Stimulated activated CD4-positive, alpha-beta T cell treated with anti-CD3 and anti-CD28 coated beads, TNF-alpha, amount 100 ng/mL, for 1 hour (primary cell): ENCODE data around the gene RBFOX1.

Experiments used
- DNase-seq, 3 donors: peaks; one replicate each; pipeline ENCODE4 v3.0.0-alpha.2; 2020; ENCODE audit warnings: low read depth in 3 of 3, low spot score in 1 of 3

The RBFOX1 gene

GRCh38 chr16:7334801-7335560 is 2.3 kb downstream of the RBFOX1 start:
- DNase-seq, result no peak

- no peak for DNase-seq
These were observed 3.5 kb downstream of the RBFOX1 start for GRCh38 chr16:7335991-7336634.

- DNase-seq, result no peak
These were observed 4.1 kb downstream of the RBFOX1 start for GRCh38 chr16:7336742-7337141.

- no peak for DNase-seq
These were observed 6.2 kb downstream of the RBFOX1 start for GRCh38 chr16:7338826-7339225.

- no peak for DNase-seq
These were observed 7.1 kb downstream of the RBFOX1 start for GRCh38 chr16:7339700-7340099.

- DNase-seq, result no peak
These were observed 8.3 kb downstream of the RBFOX1 start for GRCh38 chr16:7340938-7341337.

GRCh38 chr16:7342598-7342997 is 10.0 kb downstream of the RBFOX1 start:
- DNase-seq, result no peak

- DNase-seq, result no peak
These were observed 10.6 kb downstream of the RBFOX1 start for GRCh38 chr16:7343243-7343642.

GRCh38 chr16:7344830-7345780 is 12.5 kb downstream of the RBFOX1 start:
- no peak for DNase-seq

GRCh38 chr16:7350806-7351205 is 18.2 kb downstream of the RBFOX1 start:
- DNase-seq, result no peak

GRCh38 chr16:7351610-7352510 is 19.2 kb downstream of the RBFOX1 start:
- no peak for DNase-seq

- DNase-seq, result no peak
These were observed 23.1 kb downstream of the RBFOX1 start for GRCh38 chr16:7355758-7356157.

- no peak for DNase-seq
These were observed 28.9 kb downstream of the RBFOX1 start for GRCh38 chr16:7361416-7362129.

GRCh38 chr16:7362231-7362630 is 29.6 kb downstream of the RBFOX1 start:
- DNase-seq, result no peak

- no peak for DNase-seq
These were observed 31.1 kb downstream of the RBFOX1 start for GRCh38 chr16:7363422-7364417.

GRCh38 chr16:7366041-7366440 is 33.4 kb downstream of the RBFOX1 start:
- no peak for DNase-seq

GRCh38 chr16:7366993-7367880 is 34.6 kb downstream of the RBFOX1 start:
- DNase-seq, result no peak

- DNase-seq, result no peak
These were observed 36.6 kb downstream of the RBFOX1 start for GRCh38 chr16:7369204-7369603.
